NCI-H2227 (cell line): ENCODE measurements around the gene RIMBP3C.
A peak's percentile ranks its signal among the peaks of the same experiment; 100 is the strongest.
"Not testable (repeated sequence)": the region's sequence is repeated elsewhere in the genome, so short reads cannot be mapped to it uniquely, and the experiment has no call there.

Experiments used
- DNase-seq: peaks from one replicate; lab custom pipeline; 2025; ENCODE audit not compliant: unreplicated experiment; lab: John Stamatoyannopoulos, UW

RIMBP3C gene

GRCh38 chr22:21573293-21573734 is 22.1 kb upstream of the RIMBP3C start:
- DNase-seq, result no peak

GRCh38 chr22:21571679-21572078 is 20.4 kb upstream of the RIMBP3C start:
- no peak for DNase-seq

GRCh38 chr22:21570398-21570797 is 19.1 kb upstream of the RIMBP3C start:
- no peak for DNase-seq

GRCh38 chr22:21569459-21570170 is 18.4 kb upstream of the RIMBP3C start:
- DNase-seq, result no peak

- DNase-seq, result not testable (repeated sequence)
Measured at GRCh38 chr22:21569076-21569427, 17.8 kb upstream of the RIMBP3C start.

- DNase-seq, result peak; percentile 21
Measured at GRCh38 chr22:21568347-21569075, 17.2 kb upstream of the RIMBP3C start.

GRCh38 chr22:21567456-21568346 is 16.4 kb upstream of the RIMBP3C start, which contains the start of gene UBE2L3:
Gene UBE2L3 (plus strand): TSS chr22:21567714. CDS start chr22:21567745, 31 bp downstream.
- peak; percentile 89 for DNase-seq

- DNase-seq, result no peak
Measured at GRCh38 chr22:21564411-21564810, 13.2 kb upstream of the RIMBP3C start.

GRCh38 chr22:21563912-21564311 is 12.7 kb upstream of the RIMBP3C start:
- no peak for DNase-seq

GRCh38 chr22:21560657-21561056 is 9.4 kb upstream of the RIMBP3C start:
- DNase-seq, result not testable (repeated sequence)

GRCh38 chr22:21559345-21560125 is 8.3 kb upstream of the RIMBP3C start:
- not testable (repeated sequence) for DNase-seq

- DNase-seq, result not testable (repeated sequence)
Measured at GRCh38 chr22:21550678-21551047, 598 bp downstream of the RIMBP3C start.

GRCh38 chr22:21550008-21550677 is 1.1 kb downstream of the RIMBP3C start:
- DNase-seq, result not testable (repeated sequence)

GRCh38 chr22:21549558-21549957 is 1.7 kb downstream of the RIMBP3C start:
- not testable (repeated sequence) for DNase-seq

- DNase-seq, result not testable (repeated sequence)
Measured at GRCh38 chr22:21544432-21545322, 6.6 kb downstream of the RIMBP3C start.

GRCh38 chr22:21539862-21540261 is 11.4 kb downstream of the RIMBP3C start:
- DNase-seq, result not testable (repeated sequence)

GRCh38 chr22:21532863-21533648 is 18.2 kb downstream of the RIMBP3C start:
- DNase-seq, result not testable (repeated sequence)

GRCh38 chr22:21531525-21531924 is 19.7 kb downstream of the RIMBP3C start:
- not testable (repeated sequence) for DNase-seq
